ENCODE results near the gene ZNF280D. TPM values are rescaled to one million over a fixed set of nuclear protein-coding genes. Genes with fewer than 3 reads are reported as not detected.
"Not testable (repeated sequence)": the region's sequence is repeated elsewhere in the genome, so short reads cannot be mapped to it uniquely, and the experiment has no call there.

ZNF280D gene, protein sequence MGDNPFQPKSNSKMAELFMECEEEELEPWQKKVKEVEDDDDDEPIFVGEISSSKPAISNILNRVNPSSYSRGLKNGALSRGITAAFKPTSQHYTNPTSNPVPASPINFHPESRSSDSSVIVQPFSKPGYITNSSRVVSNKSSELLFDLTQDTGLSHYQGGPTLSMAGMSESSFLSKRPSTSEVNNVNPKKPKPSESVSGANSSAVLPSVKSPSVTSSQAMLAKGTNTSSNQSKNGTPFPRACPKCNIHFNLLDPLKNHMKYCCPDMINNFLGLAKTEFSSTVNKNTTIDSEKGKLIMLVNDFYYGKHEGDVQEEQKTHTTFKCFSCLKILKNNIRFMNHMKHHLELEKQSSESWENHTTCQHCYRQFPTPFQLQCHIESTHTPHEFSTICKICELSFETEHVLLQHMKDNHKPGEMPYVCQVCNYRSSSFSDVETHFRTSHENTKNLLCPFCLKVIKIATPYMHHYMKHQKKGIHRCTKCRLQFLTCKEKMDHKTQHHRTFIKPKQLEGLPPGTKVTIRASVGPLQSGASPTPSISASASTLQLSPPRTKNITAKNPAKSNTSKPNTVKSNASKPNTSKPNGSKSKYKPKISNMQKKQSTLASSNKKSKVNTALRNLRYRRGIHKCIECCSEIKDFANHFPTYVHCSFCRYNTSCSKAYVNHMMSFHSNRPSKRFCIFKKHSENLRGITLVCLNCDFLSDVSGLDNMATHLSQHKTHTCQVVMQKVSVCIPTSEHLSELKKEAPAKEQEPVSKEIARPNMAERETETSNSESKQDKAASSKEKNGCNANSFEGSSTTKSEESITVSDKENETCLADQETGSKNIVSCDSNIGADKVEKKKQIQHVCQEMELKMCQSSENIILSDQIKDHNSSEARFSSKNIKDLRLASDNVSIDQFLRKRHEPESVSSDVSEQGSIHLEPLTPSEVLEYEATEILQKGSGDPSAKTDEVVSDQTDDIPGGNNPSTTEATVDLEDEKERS
- total RNA-seq: 10 to 100 TPM; 21.2 to 22.1 TPM
- long read RNA-seq, partial matches to known transcripts: 5 of 12 reads
- long read RNA-seq, other reads (novel, unspliced or antisense): 3 of 12 reads

GRCh38 chr15:56733136-56734012 lies at the start of gene ZNF280D:
Gene ZNF280D (minus strand): TSS chr15:56733509. CDS start chr15:56707109, 26,400 bp downstream.
- DNase-seq (peak; percentile 92), ATAC-seq (peak; percentile 96)
- intact Hi-C loops (cut with DNase I): no loop called here

GRCh38 chr15:56782306-56782705 lies 49.0 kb upstream of the ZNF280D start:
- ATAC-seq (no peak), DNase-seq (no peak)
- intact Hi-C loops (cut with DNase I): no loop called here

GRCh38 chr15:56781666-56782065 lies 48.4 kb upstream of the ZNF280D start:
- ATAC-seq: no peak
- intact Hi-C loops (cut with DNase I): no loop called here
- DNase-seq: no peak

- ATAC-seq; intact Hi-C loops (cut with DNase I); DNase-seq: not testable (repeated sequence)
Measured at GRCh38 chr15:56780102-56780725, 46.9 kb upstream of the ZNF280D start.

- ATAC-seq; DNase-seq; intact Hi-C loops (cut with DNase I): not testable (repeated sequence)
Measured at GRCh38 chr15:56779449-56779848, 46.1 kb upstream of the ZNF280D start.

GRCh38 chr15:56778761-56779160 lies 45.5 kb upstream of the ZNF280D start:
- no peak for ATAC-seq
- intact Hi-C loops (cut with DNase I): no loop called here
- DNase-seq: no peak

DNA sequence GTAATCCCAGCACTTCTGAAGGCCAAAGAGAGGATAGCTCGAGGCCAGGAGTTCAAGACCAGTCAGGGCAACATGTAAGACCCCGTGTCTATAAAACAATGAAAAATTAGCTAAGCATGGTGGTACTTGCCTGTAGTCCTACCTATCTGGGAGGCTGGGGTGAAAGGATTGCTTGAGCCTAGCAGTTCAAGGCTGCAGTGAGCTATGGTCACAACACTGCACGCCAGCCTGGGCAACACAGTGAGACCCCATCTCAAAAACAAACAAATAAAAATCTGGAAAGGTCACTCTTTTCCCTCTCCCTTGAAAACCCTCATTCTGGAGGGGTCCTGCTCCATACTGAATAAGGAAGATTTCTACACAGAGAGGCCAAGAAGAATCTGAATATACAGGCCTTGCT lies 43.5 kb upstream of the ZNF280D start:
- intact Hi-C loops (cut with DNase I): no loop called here
- no peak for ATAC-seq
- no peak for DNase-seq

DNA sequence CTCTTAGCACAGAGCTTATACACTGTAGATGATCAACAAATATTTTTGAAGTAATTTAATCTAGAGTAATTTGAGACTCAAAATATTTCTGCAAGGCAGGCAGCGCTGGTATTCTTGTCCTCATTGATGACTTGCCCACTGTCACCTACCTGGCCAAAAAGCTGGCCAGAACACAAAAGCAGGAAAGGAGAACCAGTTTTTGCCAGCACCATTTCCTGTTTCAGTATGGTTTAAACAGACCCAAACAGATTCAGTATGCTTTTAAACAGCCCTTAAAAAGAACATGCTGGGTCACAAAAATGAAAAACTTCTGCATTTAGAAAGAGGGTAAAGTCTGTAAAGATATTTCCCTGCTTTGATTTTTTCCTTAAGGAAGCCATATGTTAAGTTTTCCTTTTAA lies 42.3 kb upstream of the ZNF280D start:
- ATAC-seq: no peak
- intact Hi-C loops (cut with DNase I): no loop called here

GRCh38 chr15:56774356-56774755 lies 41.0 kb upstream of the ZNF280D start:
- intact Hi-C loops (cut with DNase I): no loop called here
- DNase-seq (no peak), ATAC-seq (no peak)

More for the DNA sequence above, 42.3 kb upstream of the ZNF280D start:
- DNase-seq: no peak

DNA sequence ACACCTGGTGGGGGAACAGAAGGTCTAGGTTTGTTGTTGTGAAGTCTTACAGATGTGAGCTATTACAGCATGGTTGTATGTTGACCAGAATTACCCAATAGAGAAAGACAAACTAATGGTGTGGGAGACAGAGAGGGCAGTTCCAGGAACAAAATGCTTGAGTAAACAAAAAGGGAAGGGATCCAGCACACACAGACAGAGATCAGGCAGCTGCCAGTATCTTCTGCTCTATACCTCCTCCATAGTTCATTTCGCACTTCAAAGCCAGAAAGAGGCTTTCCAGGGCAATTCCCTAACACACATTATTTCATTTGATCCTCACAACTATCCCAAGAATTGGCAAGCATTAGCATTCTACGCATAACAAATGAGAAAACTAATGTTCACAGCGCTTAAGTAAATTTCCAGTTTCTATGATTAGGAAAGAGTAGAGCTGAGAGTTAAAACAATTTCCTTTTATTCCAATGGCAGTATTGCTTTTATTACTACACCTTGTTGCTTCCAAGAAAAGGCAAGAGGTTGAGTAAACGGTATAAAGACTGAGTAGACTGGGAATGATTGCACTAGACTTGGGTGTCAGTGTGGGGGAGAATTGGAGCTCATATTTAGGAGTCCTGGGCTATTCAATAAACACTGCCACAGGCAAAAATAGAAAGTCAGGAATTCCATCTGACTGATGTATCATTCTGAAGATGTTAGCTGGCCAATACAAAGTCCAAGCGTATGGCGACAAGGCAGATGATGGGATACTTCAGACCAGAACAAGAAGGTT lies 39.7 kb upstream of the ZNF280D start:
- DNase-seq (no peak), ATAC-seq (peak in 1 of 2 donors; percentile 62)
- intact Hi-C loops (cut with DNase I): no loop called here

- ATAC-seq (no peak), DNase-seq (no peak)
- intact Hi-C loops (cut with DNase I): no loop called here
Measured at GRCh38 chr15:56770173-56770572, 36.9 kb upstream of the ZNF280D start.

GRCh38 chr15:56767315-56767714 lies 34.0 kb upstream of the ZNF280D start:
- intact Hi-C loops (cut with DNase I): no loop called here
- no peak for DNase-seq
- ATAC-seq: no peak

DNA sequence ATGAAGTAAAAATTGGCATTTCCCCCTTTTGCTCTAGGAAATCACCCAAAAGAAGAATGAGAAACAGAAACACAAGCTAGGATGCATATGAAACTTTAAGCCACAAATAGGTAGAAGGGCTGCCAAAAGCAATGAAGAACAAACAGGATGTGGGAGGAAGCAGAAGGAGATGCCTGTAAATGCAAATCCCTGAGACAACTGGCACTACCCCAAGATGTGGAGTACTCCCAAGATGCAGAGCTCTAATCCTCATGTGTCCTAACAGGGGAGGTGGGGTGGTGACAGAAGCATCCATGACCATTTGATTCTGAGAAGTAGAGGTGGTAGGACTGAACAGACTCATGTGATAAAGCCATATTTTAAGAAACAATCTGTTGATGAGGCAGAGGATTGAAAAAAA lies 31.9 kb upstream of the ZNF280D start:
- intact Hi-C loops (cut with DNase I): no loop called here
- ATAC-seq (no peak), DNase-seq (no peak)

GRCh38 chr15:56763141-56763895 lies 30.0 kb upstream of the ZNF280D start:
- intact Hi-C loops (cut with DNase I): no loop called here
- ATAC-seq: peak in 1 of 2 donors; percentile 38

DNA sequence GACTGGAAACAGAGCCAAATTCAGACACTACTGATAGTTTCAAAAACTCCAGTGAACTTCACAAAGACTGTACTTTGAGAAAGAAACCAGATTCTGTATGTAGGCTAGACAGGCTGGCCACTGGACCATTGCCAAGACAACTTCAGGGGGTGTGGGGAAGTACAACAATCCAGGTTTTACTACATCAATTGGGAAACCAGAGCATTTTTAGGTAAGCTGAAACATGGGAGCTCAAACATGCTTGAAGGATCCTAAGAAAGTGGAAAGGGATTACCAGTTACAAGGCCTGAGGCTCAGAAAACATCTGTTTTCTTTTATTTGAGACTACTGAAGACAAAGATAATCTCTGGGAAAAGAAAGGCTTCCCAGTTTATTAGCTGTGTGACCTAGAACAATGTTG lies 26.9 kb upstream of the ZNF280D start:
- no peak for DNase-seq
- no peak for ATAC-seq
- intact Hi-C loops (cut with DNase I): no loop called here

More at GRCh38 chr15:56763141-56763895, 30.0 kb upstream of the ZNF280D start:
- no peak for DNase-seq

GRCh38 chr15:56759450-56759845 lies 26.1 kb upstream of the ZNF280D start:
- DNase-seq (peak; percentile 68), ATAC-seq (peak; percentile 53 to 72)
- intact Hi-C loops (cut with DNase I): no loop called here

Measured in left cardiac atrium (tissue), 4 donors.